K562 treated with DMSO at 1 percent for 4 hours (cell line): Measurements from ENCODE around the gene CHAF1B. TPM values are rescaled to one million over a fixed set of nuclear protein-coding genes. Genes with fewer than 3 reads are reported as not detected.

Experiments
- total RNA-seq: library from RNA; unstranded; fragments of 300-600 nt; gene quantifications from 2 replicates; pipeline ENCODE4 v1.2.3, GENCODE V29; 2022; ENCODE audit not compliant: insufficient read depth

CHAF1B gene
- 12.7 and 13.7 TPM in 2 replicates for total RNA-seq

DNA sequence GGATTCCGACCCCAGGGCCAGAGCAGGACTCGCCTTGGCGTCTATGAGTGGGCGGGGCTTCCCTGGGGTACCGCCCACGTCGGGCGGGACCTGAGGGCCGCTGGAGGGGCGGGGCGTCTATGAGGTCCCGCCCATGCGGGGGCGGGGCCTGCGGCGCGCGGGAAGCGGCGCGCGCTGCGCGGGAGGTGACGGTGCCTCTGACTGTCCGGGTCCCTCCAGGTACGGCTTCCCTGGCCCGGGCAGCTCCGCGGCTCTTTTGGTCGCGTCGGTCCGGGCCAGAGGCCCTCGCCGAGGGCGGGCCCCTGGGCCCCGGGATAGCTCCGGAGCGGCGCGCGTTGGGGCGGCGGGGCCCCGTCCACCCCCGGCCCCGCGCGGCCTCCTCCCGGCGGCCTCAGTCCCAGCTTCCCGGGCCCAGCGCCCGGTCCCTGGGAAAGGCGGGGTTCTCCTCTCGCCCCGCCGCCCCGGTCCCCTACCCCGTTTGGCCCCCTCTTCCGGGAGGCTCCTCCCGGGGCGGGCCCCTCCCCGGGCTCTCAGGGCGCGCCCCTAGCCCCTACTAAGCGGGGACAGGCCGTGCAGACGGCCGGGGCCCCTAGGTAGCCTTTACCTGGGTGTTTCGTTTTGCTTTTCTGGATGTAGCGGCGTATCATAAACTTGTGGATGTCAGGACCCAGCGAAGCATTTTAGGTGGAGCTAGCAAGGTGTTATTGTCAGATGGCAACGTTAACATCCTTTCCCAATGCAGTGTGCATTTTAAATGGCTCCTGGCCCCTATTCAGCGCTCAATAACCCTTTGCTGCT, at the start of gene CHAF1B:
Gene CHAF1B, plus strand, starts transcription at position 160 of the 798 bp plus-strand sequence. CDS start 745 bp downstream, outside the sequence.

Other genes with a start within 250 kb of the CHAF1B start
- gene DOP1B, start 228.6 kb upstream of the CHAF1B start, total RNA-seq = 7.5 and 8.6 TPM in 2 replicates
- 21.0 and 25.3 TPM in 2 replicates for gene MORC3, start 65.2 kb upstream of the CHAF1B start, total RNA-seq
- not detected in 2 replicates for gene CLDN14, start 94.7 kb downstream of the CHAF1B start, total RNA-seq